Stimulated activated CD8-positive, alpha-beta memory T cell treated with anti-CD3 and anti-CD28 coated beads, Interleukin-15, amount 100 ng/mL, for 4 hours (primary cell): ENCODE results near the gene ARRB1.

Source experiments
- DNase-seq, 2 donors: peaks; one replicate each; pipeline ENCODE4 v3.0.0-alpha.2; 2020; ENCODE audit warnings: low read depth in 2 of 2

ARRB1 gene

GRCh38 chr11:75249704-75250103 is 101.8 kb downstream of the ARRB1 start:
- DNase-seq: no peak

GRCh38 chr11:75248924-75249256 is 102.6 kb downstream of the ARRB1 start:
- DNase-seq: no peak

- no peak for DNase-seq
These were observed 104.7 kb downstream of the ARRB1 start for GRCh38 chr11:75246671-75247350.

- no peak for DNase-seq
These were observed 105.3 kb downstream of the ARRB1 start for GRCh38 chr11:75246006-75246670.

GRCh38 chr11:75245356-75246005 is 106.0 kb downstream of the ARRB1 start:
- no peak for DNase-seq

- DNase-seq: no peak
These were observed 107.2 kb downstream of the ARRB1 start for GRCh38 chr11:75244052-75244814.

- DNase-seq: no peak
These were observed 108.5 kb downstream of the ARRB1 start for GRCh38 chr11:75242722-75243600.

GRCh38 chr11:75241906-75242644 is 109.4 kb downstream of the ARRB1 start:
- no peak for DNase-seq

GRCh38 chr11:75241036-75241905 is 110.2 kb downstream of the ARRB1 start:
- peak; percentile 55 to 70 for DNase-seq

GRCh38 chr11:75240311-75241035 is 111.0 kb downstream of the ARRB1 start, which contains the start of gene TPBGL:
Gene TPBGL (plus strand): TSS chr11:75240774. CDS start chr11:75241050, 276 bp downstream.
- peak; percentile 24 to 27 for DNase-seq

GRCh38 chr11:75239531-75240290 is 111.8 kb downstream of the ARRB1 start:
- no peak for DNase-seq

GRCh38 chr11:75238595-75239440 is 112.6 kb downstream of the ARRB1 start:
- DNase-seq: no peak

- DNase-seq: no peak
These were observed 114.4 kb downstream of the ARRB1 start for GRCh38 chr11:75237050-75237449.

GRCh38 chr11:75236062-75236461 is 115.4 kb downstream of the ARRB1 start:
- DNase-seq: no peak

- no peak for DNase-seq
These were observed 117.7 kb downstream of the ARRB1 start for GRCh38 chr11:75233754-75234172.

GRCh38 chr11:75230621-75231020 is 120.8 kb downstream of the ARRB1 start:
- no peak for DNase-seq

- no peak for DNase-seq
These were observed 122.0 kb downstream of the ARRB1 start for GRCh38 chr11:75229466-75229865.
